H9 (cell line): ENCODE data around the gene SEPTIN12. TPM values are rescaled to one million over a fixed set of nuclear protein-coding genes. Genes with fewer than 3 reads are reported as not detected.

Experiments used
- DNase-seq: peaks from one replicate; pipeline ENCODE4 v3.0.0-alpha.2; 2017
- H2AFZ ChIP-seq: one replicate; pipeline ENCODE4 v1.6.1; 2013; ENCODE audit warnings: mild to moderate bottlenecking, low read length, control low read depth, moderate library complexity
- H2AK5ac ChIP-seq: 2 replicates; pipeline ENCODE4 v1.6.1; 2013; ENCODE audit warnings: low read length, control low read depth, mixed read lengths; ENCODE audit not compliant: insufficient read length
- H2BK120ac ChIP-seq: one replicate; pipeline ENCODE4 v1.6.1; 2013; ENCODE audit warnings: low read depth, mild to moderate bottlenecking, low read length, control low read depth, inconsistent platforms; ENCODE audit not compliant: poor library complexity, severe bottlenecking
- H2BK12ac ChIP-seq: 2 replicates; pipeline ENCODE4 v1.6.1; 2013; ENCODE audit warnings: low read length, control low read depth, mixed read lengths, low read depth; ENCODE audit not compliant: insufficient read length
- H2BK15ac ChIP-seq: 2 replicates; pipeline ENCODE4 v1.6.1; 2013; ENCODE audit warnings: low read depth, low read length, control low read depth
- H2BK20ac ChIP-seq: one replicate; pipeline ENCODE4 v1.6.1; 2013; ENCODE audit warnings: low read depth, mild to moderate bottlenecking, low read length, control low read depth, inconsistent platforms; ENCODE audit not compliant: poor library complexity, severe bottlenecking
- H2BK5ac ChIP-seq: 2 replicates; pipeline ENCODE4 v1.6.1; 2013; ENCODE audit warnings: low read length, control low read depth, mixed read lengths; ENCODE audit not compliant: insufficient read length
- H3K14ac ChIP-seq: 2 replicates; pipeline ENCODE4 v1.6.1; 2013; ENCODE audit warnings: low read length, control low read depth; ENCODE audit not compliant: insufficient read depth
- H3K18ac ChIP-seq: 2 replicates; pipeline ENCODE4 v1.6.1; 2013; ENCODE audit warnings: low read depth, mild to moderate bottlenecking, mixed read lengths, low read length, control low read depth; ENCODE audit not compliant: insufficient read length
- H3K23ac ChIP-seq: 2 replicates; pipeline ENCODE4 v1.6.1; 2013; ENCODE audit warnings: low read length, control low read depth, mixed read lengths, low read depth; ENCODE audit not compliant: insufficient read length
- H3K23me2 ChIP-seq: 2 replicates; pipeline ENCODE4 v1.6.1; 2013; ENCODE audit warnings: low read depth, mild to moderate bottlenecking, mixed read lengths, low read length, control low read depth; ENCODE audit not compliant: insufficient read length, poor library complexity, severe bottlenecking
- H3K27ac ChIP-seq: 2 replicates; pipeline ENCODE4 v1.5.1; 2013; ENCODE audit warnings: low read length, control low read depth, mixed read lengths, low read depth; ENCODE audit not compliant: insufficient read length
- H3K27me3 ChIP-seq: 2 replicates; pipeline ENCODE4 v1.6.1; 2013; ENCODE audit warnings: low read length, control low read depth, inconsistent platforms; ENCODE audit not compliant: insufficient read depth
- H3K4ac ChIP-seq: 2 replicates; pipeline ENCODE4 v1.6.1; 2013; ENCODE audit warnings: low read depth, mild to moderate bottlenecking, control low read depth, inconsistent platforms, low read length, moderate library complexity
- H3K4me1 ChIP-seq: 2 replicates; pipeline ENCODE4 v1.6.1; 2013; ENCODE audit warnings: low read length, control low read depth, inconsistent platforms; ENCODE audit not compliant: insufficient read depth
- H3K4me2 ChIP-seq: 2 replicates; pipeline ENCODE4 v1.6.1; 2013; ENCODE audit warnings: low read length, control low read depth, mixed read lengths; ENCODE audit not compliant: insufficient read length, insufficient read depth
- H3K56ac ChIP-seq: 2 replicates; pipeline ENCODE4 v1.6.1; 2013; ENCODE audit warnings: low read depth, mild to moderate bottlenecking, mixed read lengths, low read length, control low read depth; ENCODE audit not compliant: insufficient read length
- H3K79me1 ChIP-seq: 2 replicates; pipeline ENCODE4 v1.6.1; 2013; ENCODE audit warnings: low read depth, mild to moderate bottlenecking, moderate library complexity, low read length, control low read depth, inconsistent platforms; ENCODE audit not compliant: insufficient read depth, poor library complexity, severe bottlenecking
- H3K79me2 ChIP-seq: 2 replicates; pipeline ENCODE4 v1.6.1; 2013; ENCODE audit warnings: low read length, control low read depth, inconsistent platforms; ENCODE audit not compliant: insufficient read depth
- H3K9ac ChIP-seq: 2 replicates; pipeline ENCODE4 v1.6.1; 2013; ENCODE audit warnings: low read length, control low read depth, mixed read lengths; ENCODE audit not compliant: insufficient read length; ENCODE audit errors: extremely low read depth
- H3K9me3 ChIP-seq: one replicate; pipeline ENCODE4 v1.6.1; 2013; ENCODE audit warnings: low read depth, low read length, inconsistent platforms; ENCODE audit not compliant: control insufficient read depth
- H3T11ph ChIP-seq: one replicate; pipeline ENCODE4 v1.6.1; 2013; ENCODE audit warnings: mild to moderate bottlenecking, low read length, control low read depth, inconsistent platforms
- H4K20me1 ChIP-seq: one replicate; pipeline ENCODE4 v1.6.1; 2013; ENCODE audit not compliant: control insufficient read depth, insufficient read length, insufficient read depth
- H4K5ac ChIP-seq: 2 replicates; pipeline ENCODE4 v1.6.1; 2013; ENCODE audit warnings: low read depth, mild to moderate bottlenecking, mixed read lengths, low read length, control low read depth; ENCODE audit not compliant: insufficient read length
- H4K8ac ChIP-seq: replicated peaks from 2 replicates; pipeline ENCODE4 v1.6.1; 2013; ENCODE audit warnings: low read length, control low read depth, mixed read lengths, low read depth; ENCODE audit not compliant: insufficient read length
- H4K91ac ChIP-seq: 2 replicates; pipeline ENCODE4 v1.6.1; 2013; ENCODE audit warnings: low read depth, mild to moderate bottlenecking, moderate library complexity, mixed read lengths, low read length, control low read depth; ENCODE audit not compliant: insufficient read length
- H3K27ac Mint-ChIP-seq, 3 experiments: 2 replicates in 2 of 3; 3 replicates in 1 of 3; pipeline ENCODE4 v1.8.0; 2020 to 2021; ENCODE audit warnings: mixed read lengths in 3 of 3, mild to moderate bottlenecking in 1 of 3, moderate library complexity in 1 of 3
- H3K27me3 Mint-ChIP-seq: 2 replicates; pipeline ENCODE4 v1.8.0; 2021; ENCODE audit warnings: low read depth, mild to moderate bottlenecking, moderate library complexity, mixed read lengths
- H3K36me3 Mint-ChIP-seq, 3 experiments: 2 replicates in 2 of 3; 3 replicates in 1 of 3; pipeline ENCODE4 v1.8.0; 2020 to 2021; ENCODE audit warnings: low read depth in 3 of 3, mixed read lengths in 3 of 3; ENCODE audit not compliant: insufficient read depth in 1 of 3
- H3K4me1 Mint-ChIP-seq, 2 experiments: 2 replicates each; pipeline ENCODE4 v1.8.0; 2020; ENCODE audit warnings: mixed read lengths in 2 of 2
- H3K4me3 Mint-ChIP-seq, 2 experiments: 2 replicates in 1 of 2; 3 replicates in 1 of 2; pipeline ENCODE4 v1.8.0; 2020 to 2021; ENCODE audit warnings: mild to moderate bottlenecking in 2 of 2, mixed read lengths in 2 of 2, moderate library complexity in 1 of 2
- H3K9me3 Mint-ChIP-seq, 2 experiments: 2 replicates in 1 of 2; 3 replicates in 1 of 2; pipeline ENCODE4 v1.8.0; 2020; ENCODE audit warnings: mild to moderate bottlenecking in 2 of 2, mixed read lengths in 2 of 2, moderate library complexity in 1 of 2
- WGBS: extraction: QIAGEN DNeasy Blood & Tissue Kit; methylation state at CpG from one replicate; pipeline ENCODE4 v1.1.7; 2013; ENCODE audit warnings: missing lambda C conversion rate, low lambda C conversion rate, mixed read lengths; ENCODE audit not compliant: insufficient read length; ENCODE audit errors: extremely low coverage; 5-methylcytosine and 5-hydroxymethylcytosine counted together
- total RNA-seq: library from RNA; stranded (reverse); gene quantifications from 2 replicates; pipeline ENCODE4 v1.2.1, GENCODE V29; 2021
- TF ChIP-seq, protein P1 (sequence below): fragments of 200-600 bp; sonication (generic); conservative IDR thresholded peaks from 3 replicates; pipeline ENCODE4 v1.8.0; 2021; ENCODE audit warnings: antibody characterized with exemption, mild to moderate bottlenecking

Gene SEPTIN12
- total RNA-seq, 1 experiment from 2014 or later, result 0.48 TPM

DNA sequence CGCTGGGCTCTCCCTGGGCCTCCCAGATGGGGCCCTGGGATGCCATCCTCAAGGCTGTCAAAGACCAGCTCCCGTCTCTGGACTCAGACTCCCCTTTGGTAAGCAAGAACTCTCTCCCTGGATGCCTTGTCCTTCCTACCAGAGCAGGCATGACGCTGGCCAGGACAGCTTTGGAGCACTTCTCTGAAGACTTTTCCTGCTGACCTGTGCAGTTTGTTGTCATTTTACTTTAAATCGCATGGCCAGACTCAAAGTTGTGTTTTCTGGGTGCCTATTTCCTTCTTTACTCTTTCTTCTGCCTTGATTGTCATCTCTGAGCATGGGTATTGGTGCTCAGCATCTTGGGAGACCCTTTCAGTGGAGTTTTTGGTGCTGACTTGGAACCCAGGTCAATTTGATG lies 51.6 kb downstream of the SEPTIN12 start:
- H3K9me3 ChIP-seq, result no peaks in the 10 kb centered on the region
- no peaks in the 10 kb centered on the region for H3K9me3 Mint-ChIP-seq
- H2BK20ac ChIP-seq, result no peak overlapping the region
- no peak overlapping the region for H3K27ac ChIP-seq
- peaks cover 3% of the 10 kb centered on the region for H3K79me1 ChIP-seq
- H3K4me1 ChIP-seq, result no peaks in the 10 kb centered on the region
- no peaks in the 10 kb centered on the region; a peak in 1 of 7 replicates for H3K36me3 Mint-ChIP-seq
- no peak overlapping the region for H3K23ac ChIP-seq
- no peak overlapping the region for H3K18ac ChIP-seq
- no peak overlapping the region for H2BK12ac ChIP-seq
- no peak overlapping the region for H3T11ph ChIP-seq
- no peak overlapping the region for H2BK5ac ChIP-seq
- no peak overlapping the region for H2AFZ ChIP-seq
- no peak overlapping the region for H3K56ac ChIP-seq
- no peak overlapping the region for H4K5ac ChIP-seq
- H3K27ac Mint-ChIP-seq, result no peak overlapping the region
- H3K4ac ChIP-seq, result no peak overlapping the region
- no CpG with 5 or more reads among the region's 4 CpGs for WGBS
- H2AK5ac ChIP-seq, result no peak overlapping the region
- peaks cover 9% of the 10 kb centered on the region for H3K23me2 ChIP-seq
- TF ChIP-seq, protein P1, sequence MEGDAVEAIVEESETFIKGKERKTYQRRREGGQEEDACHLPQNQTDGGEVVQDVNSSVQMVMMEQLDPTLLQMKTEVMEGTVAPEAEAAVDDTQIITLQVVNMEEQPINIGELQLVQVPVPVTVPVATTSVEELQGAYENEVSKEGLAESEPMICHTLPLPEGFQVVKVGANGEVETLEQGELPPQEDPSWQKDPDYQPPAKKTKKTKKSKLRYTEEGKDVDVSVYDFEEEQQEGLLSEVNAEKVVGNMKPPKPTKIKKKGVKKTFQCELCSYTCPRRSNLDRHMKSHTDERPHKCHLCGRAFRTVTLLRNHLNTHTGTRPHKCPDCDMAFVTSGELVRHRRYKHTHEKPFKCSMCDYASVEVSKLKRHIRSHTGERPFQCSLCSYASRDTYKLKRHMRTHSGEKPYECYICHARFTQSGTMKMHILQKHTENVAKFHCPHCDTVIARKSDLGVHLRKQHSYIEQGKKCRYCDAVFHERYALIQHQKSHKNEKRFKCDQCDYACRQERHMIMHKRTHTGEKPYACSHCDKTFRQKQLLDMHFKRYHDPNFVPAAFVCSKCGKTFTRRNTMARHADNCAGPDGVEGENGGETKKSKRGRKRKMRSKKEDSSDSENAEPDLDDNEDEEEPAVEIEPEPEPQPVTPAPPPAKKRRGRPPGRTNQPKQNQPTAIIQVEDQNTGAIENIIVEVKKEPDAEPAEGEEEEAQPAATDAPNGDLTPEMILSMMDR, result no peak
- H3K4me3 Mint-ChIP-seq, result no peak overlapping the region; a peak in 1 of 5 replicates
- peaks cover 8 to 12% of the 10 kb centered on the region in 2 experiments for H3K4me1 Mint-ChIP-seq
- H4K91ac ChIP-seq, result no peak overlapping the region
- H3K27me3 ChIP-seq, result no peaks in the 10 kb centered on the region
- DNase-seq, result no peak
- H4K8ac ChIP-seq, result no peak overlapping the region
- H3K4me2 ChIP-seq, result no peak overlapping the region
- H3K79me2 ChIP-seq, result peaks cover 2% of the 10 kb centered on the region; the same call in 1 of the 2 replicates
- peaks cover 4% of the 10 kb centered on the region for H3K27me3 Mint-ChIP-seq
- H2BK15ac ChIP-seq, result no peak overlapping the region
- no peak overlapping the region for H2BK120ac ChIP-seq
- no peak overlapping the region for H3K14ac ChIP-seq
- no peak overlapping the region for H3K9ac ChIP-seq
- no peaks in the 10 kb centered on the region for H4K20me1 ChIP-seq
